HepG2 (cell line): Measurements from ENCODE around the gene CYRIA.

Source experiments
- EEA1 ChIP-seq: sonication (generic); formaldehyde crosslinking; IDR thresholded peaks from 2 replicates; pipeline ENCODE4 v1.5.1; 2020; ENCODE audit warnings: mild to moderate bottlenecking, missing genetic modification reagents, borderline replicate concordance
- EZH2 ChIP-seq: conservative IDR thresholded peaks from 2 replicates; pipeline ENCODE4 v1.6.1; 2012; ENCODE audit warnings: mild to moderate bottlenecking, low read depth, low read length, moderate library complexity
- HNRNPUL1 ChIP-seq: fragments of 200-400 bp; formaldehyde crosslinking; IDR thresholded peaks from 2 replicates; pipeline ENCODE4 v1.6.1; 2017; ENCODE audit warnings: low read depth, mild to moderate bottlenecking, low read length, moderate library complexity
- PHF8 ChIP-seq: sonication (generic); formaldehyde crosslinking; IDR thresholded peaks from 2 replicates; pipeline ENCODE4 v1.5.0; 2020; ENCODE audit warnings: missing genetic modification reagents
- RAD21 ChIP-seq: fragments of 450-650 bp; formaldehyde crosslinking; IDR thresholded peaks from 2 replicates; pipeline ENCODE4 v1.5.0; 2020; ENCODE audit warnings: mild to moderate bottlenecking
- TRIM24 ChIP-seq: sonication (generic); formaldehyde crosslinking; IDR thresholded peaks from 2 replicates; pipeline ENCODE4 v1.8.0; 2022; ENCODE audit warnings: mild to moderate bottlenecking, missing genetic modification reagents
- ZNF121 ChIP-seq: sonication (generic); formaldehyde crosslinking; IDR thresholded peaks from 2 replicates; pipeline ENCODE4 v1.5.0; 2020; ENCODE audit warnings: mild to moderate bottlenecking, missing genetic modification reagents
- ZNF501 ChIP-seq: sonication (generic); formaldehyde crosslinking; IDR thresholded peaks from 2 replicates; pipeline ENCODE4 v1.5.1; 2020; ENCODE audit warnings: mild to moderate bottlenecking, moderate library complexity, missing genetic modification reagents
- TF ChIP-seq, protein P1 (sequence below): fragments of 450-650 bp; IDR thresholded peaks from 2 replicates; pipeline ENCODE4 v1.6.1; 2017
- TF ChIP-seq, protein P2 (sequence below): sonication (generic); formaldehyde crosslinking; IDR thresholded peaks from 2 replicates; pipeline ENCODE4 v1.5.0; 2020; ENCODE audit warnings: mild to moderate bottlenecking, missing genetic modification reagents, moderate library complexity

DNA sequence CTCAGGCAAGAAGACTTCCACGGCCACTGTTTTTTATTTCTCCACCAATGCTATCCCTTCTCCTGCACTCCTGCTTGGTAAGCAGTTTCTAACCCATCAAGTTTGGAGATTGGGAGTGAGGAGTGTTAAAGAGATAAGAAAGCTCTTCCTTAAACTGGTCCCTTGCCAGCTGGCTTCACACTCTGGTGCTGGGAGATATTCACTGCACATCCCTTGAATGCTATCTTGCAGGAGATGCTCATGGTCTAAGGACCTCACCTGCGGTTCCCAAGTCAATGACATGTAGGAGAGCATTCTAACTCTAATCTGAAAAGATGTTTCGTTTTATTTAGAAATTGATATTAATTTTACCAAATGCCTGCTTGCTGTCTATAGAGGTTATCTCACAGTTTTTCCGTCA lies 28.2 kb upstream of the CYRIA start:
- TF ChIP-seq, protein P1, sequence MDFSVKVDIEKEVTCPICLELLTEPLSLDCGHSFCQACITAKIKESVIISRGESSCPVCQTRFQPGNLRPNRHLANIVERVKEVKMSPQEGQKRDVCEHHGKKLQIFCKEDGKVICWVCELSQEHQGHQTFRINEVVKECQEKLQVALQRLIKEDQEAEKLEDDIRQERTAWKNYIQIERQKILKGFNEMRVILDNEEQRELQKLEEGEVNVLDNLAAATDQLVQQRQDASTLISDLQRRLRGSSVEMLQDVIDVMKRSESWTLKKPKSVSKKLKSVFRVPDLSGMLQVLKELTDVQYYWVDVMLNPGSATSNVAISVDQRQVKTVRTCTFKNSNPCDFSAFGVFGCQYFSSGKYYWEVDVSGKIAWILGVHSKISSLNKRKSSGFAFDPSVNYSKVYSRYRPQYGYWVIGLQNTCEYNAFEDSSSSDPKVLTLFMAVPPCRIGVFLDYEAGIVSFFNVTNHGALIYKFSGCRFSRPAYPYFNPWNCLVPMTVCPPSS, result no peak
- TF ChIP-seq EEA1 (CRISPR knock-in tag) (no peak), ZNF501 (CRISPR knock-in tag) (no peak), TRIM24 (CRISPR knock-in tag) (no peak), PHF8 (CRISPR knock-in tag) (no peak), ZNF121 (CRISPR knock-in tag) (no peak), RAD21 (no peak), EZH2 (no peak), HNRNPUL1 (no peak)
- TF ChIP-seq, protein P2, sequence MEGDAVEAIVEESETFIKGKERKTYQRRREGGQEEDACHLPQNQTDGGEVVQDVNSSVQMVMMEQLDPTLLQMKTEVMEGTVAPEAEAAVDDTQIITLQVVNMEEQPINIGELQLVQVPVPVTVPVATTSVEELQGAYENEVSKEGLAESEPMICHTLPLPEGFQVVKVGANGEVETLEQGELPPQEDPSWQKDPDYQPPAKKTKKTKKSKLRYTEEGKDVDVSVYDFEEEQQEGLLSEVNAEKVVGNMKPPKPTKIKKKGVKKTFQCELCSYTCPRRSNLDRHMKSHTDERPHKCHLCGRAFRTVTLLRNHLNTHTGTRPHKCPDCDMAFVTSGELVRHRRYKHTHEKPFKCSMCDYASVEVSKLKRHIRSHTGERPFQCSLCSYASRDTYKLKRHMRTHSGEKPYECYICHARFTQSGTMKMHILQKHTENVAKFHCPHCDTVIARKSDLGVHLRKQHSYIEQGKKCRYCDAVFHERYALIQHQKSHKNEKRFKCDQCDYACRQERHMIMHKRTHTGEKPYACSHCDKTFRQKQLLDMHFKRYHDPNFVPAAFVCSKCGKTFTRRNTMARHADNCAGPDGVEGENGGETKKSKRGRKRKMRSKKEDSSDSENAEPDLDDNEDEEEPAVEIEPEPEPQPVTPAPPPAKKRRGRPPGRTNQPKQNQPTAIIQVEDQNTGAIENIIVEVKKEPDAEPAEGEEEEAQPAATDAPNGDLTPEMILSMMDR (CRISPR knock-in tag), result no peak
